ENCODE results near the gene CDC42EP1.

CDC42EP1 gene

GRCh38 chr22:37611207-37611606, 50.9 kb downstream of the CDC42EP1 start:
- DNase-seq (ENCODE audit: low spot score), result no peak

- DNase-seq (ENCODE audit: low spot score), result no peak
Observed at GRCh38 chr22:37616201-37617083, 56.2 kb downstream of the CDC42EP1 start.

- no peak for DNase-seq (ENCODE audit: low spot score)
Observed at GRCh38 chr22:37617431-37617830, 57.2 kb downstream of the CDC42EP1 start.

GRCh38 chr22:37618072-37618656, 57.9 kb downstream of the CDC42EP1 start:
- no peak for DNase-seq (ENCODE audit: low spot score)

- no peak for DNase-seq (ENCODE audit: low spot score)
Observed at GRCh38 chr22:37618674-37619073, 58.4 kb downstream of the CDC42EP1 start.

Measured in hematopoietic multipotent progenitor cell treated with erythropoietin and hydrocortisone succinate and interleukin-3 and kit ligand, for 17 days (in vitro differentiated cells).